Measurements from ENCODE around the gene IGSF5.

- no peak for TF ChIP-seq CTCF (IDR thresholded peaks at IDR 0.05; ENCODE audit: insufficient read depth, low read depth, low read length)
- no peak for TF ChIP-seq EZH2 (IDR thresholded peaks at IDR 0.05; ENCODE audit: insufficient read depth, low read length)
These were observed 59.3 kb downstream of the IGSF5 start for GRCh38 chr21:39804240-39804639.
